ENCODE results near the gene COPG2. TPM values are rescaled to one million over a fixed set of nuclear protein-coding genes. Genes with fewer than 3 reads are reported as not detected.

The COPG2 gene
- total RNA-seq, 1 experiment from 2014 or later = 26.0 TPM

DNA sequence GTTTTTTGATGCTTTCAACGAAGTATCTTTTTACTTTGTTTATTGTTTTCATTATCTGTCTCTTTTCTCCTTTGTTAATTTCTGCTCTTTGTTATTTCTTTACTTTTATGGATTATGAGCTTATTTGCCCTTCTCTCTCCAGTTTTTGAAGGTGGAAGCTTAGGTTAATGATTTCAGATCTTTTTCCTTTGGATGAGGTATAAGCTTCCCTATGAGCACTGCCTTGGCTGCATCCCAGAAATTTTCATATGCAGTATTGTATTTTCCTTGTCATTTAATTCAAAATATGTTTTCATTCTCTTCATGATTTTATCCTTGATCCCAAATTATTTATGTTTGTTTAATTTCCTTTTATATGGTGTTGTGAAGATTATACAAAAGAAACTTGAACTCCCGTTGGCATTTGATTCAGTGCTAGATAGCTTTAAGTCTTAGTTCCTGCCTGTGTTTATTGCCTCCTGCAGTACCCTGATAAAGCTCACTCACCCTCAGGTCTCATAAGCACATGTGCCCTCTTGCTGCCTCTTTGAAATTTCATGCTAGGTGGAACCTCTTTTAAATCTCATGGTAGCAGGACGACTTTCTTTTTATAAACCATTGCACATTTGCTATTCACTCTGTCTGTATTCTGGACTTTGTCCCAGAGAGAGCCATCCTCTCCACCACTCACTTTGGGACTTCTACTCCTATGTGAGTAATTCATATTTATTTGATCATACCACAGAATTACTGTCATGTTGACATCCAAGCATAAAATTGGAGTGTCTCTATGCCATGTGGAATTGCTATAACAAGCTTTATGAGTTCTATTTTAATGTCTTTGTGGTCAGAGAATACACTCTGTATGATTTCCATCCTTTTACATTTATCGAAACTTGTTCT lies 204.8 kb downstream of the COPG2 start:
- TF ChIP-seq, protein P1, sequence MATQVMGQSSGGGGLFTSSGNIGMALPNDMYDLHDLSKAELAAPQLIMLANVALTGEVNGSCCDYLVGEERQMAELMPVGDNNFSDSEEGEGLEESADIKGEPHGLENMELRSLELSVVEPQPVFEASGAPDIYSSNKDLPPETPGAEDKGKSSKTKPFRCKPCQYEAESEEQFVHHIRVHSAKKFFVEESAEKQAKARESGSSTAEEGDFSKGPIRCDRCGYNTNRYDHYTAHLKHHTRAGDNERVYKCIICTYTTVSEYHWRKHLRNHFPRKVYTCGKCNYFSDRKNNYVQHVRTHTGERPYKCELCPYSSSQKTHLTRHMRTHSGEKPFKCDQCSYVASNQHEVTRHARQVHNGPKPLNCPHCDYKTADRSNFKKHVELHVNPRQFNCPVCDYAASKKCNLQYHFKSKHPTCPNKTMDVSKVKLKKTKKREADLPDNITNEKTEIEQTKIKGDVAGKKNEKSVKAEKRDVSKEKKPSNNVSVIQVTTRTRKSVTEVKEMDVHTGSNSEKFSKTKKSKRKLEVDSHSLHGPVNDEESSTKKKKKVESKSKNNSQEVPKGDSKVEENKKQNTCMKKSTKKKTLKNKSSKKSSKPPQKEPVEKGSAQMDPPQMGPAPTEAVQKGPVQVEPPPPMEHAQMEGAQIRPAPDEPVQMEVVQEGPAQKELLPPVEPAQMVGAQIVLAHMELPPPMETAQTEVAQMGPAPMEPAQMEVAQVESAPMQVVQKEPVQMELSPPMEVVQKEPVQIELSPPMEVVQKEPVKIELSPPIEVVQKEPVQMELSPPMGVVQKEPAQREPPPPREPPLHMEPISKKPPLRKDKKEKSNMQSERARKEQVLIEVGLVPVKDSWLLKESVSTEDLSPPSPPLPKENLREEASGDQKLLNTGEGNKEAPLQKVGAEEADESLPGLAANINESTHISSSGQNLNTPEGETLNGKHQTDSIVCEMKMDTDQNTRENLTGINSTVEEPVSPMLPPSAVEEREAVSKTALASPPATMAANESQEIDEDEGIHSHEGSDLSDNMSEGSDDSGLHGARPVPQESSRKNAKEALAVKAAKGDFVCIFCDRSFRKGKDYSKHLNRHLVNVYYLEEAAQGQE (IDR thresholded peaks at IDR 0.05; ENCODE audit: insufficient read depth in 1 of 2, low read depth in 2 of 2, low read length in 1 of 2) = no peak
- TF ChIP-seq POLR2AphosphoS5 (IDR thresholded peaks at IDR 0.05; ENCODE audit: low read depth, low read length) (no peak), SIN3A (IDR thresholded peaks at IDR 0.05; ENCODE audit: borderline replicate concordance, insufficient read depth, low read depth, low read length) (no peak), CTCF (IDR thresholded peaks at IDR 0.05) (no peak), TCF7L2 (IDR thresholded peaks at IDR 0.05; ENCODE audit: low read depth, low read length) (no peak)
- in situ Hi-C loops (cut with HindIII; ENCODE audit: low pct_unique_long_range_greater_than_20kb, low sequenced_read_pairs) = no loop called here

DNA sequence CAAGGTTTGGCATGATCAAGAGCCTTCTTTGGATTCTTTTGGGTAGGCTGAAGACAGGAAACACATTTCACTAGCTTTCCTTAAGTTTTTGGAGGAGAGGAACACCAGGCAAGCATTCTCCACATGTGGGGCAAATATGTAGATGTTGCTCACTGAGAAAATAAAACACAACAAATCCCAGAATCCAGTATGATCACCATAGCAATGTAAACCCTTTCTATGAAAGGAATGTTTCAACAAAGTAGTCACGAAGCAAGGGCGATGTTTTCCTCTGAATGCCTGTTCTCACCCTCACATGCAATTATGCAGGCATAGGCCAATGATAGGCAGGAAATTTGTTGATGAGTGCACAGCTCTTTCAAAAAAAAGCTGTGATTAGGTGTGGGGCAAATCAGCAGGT lies 207.3 kb downstream of the COPG2 start:
- BruUV-seq (replicated peaks) = no TSS peak
- POLR2A ChIA-PET = interaction anchor here (0.6 kb wide), 1 partner anchor 203 kb away, joined by 3 read pairs; no protein-coding TSS in a partner anchor

More for the DNA sequence above, 204.8 kb downstream of the COPG2 start:
- POLR2A ChIA-PET = interaction anchor here (0.6 kb wide), 1 partner anchor 85 kb away, joined by 6 read pairs; no protein-coding TSS in a partner anchor
- BruUV-seq (replicated peaks) = no TSS peak
- Histone ChIP-seq H3K4me1 (ENCODE audit: control insufficient read depth, insufficient read depth, low read length) (no peaks in the 10 kb centered on the region), H3K9me3 (ENCODE audit: control insufficient read depth, insufficient read depth, low read depth, low read length) (no peaks in the 10 kb centered on the region), H3K27ac (ENCODE audit: low read length) (no peak overlapping the region), H3K36me3 (ENCODE audit: control insufficient read depth, insufficient read depth, low read length) (no peaks in the 10 kb centered on the region), H3K27me3 (ENCODE audit: control insufficient read depth, insufficient read depth, low read length) (no peaks in the 10 kb centered on the region; the same call in 1 of the 2 replicates), H3K4me3 (ENCODE audit: low read depth in 2 of 2, low read length in 2 of 2) (no peak overlapping the region)
- ATAC-seq = no peak
- intact Hi-C loops (cut with micrococcal nuclease; ENCODE audit: unreplicated experiment) = no loop called here
- CTCF ChIA-PET = no interaction called here
- DNase-seq (ENCODE audit: low read depth, low spot score) = no peak

More for the DNA sequence above, 207.3 kb downstream of the COPG2 start:
- DNase-seq (ENCODE audit: low read depth, low spot score) = no peak
- Histone ChIP-seq H3K27ac (ENCODE audit: low read length) (no peak overlapping the region), H3K9me3 (ENCODE audit: control insufficient read depth, insufficient read depth, low read depth, low read length) (no peaks in the 10 kb centered on the region), H3K4me3 (ENCODE audit: low read depth in 2 of 2, low read length in 2 of 2) (no peak overlapping the region), H3K36me3 (ENCODE audit: control insufficient read depth, insufficient read depth, low read length) (no peaks in the 10 kb centered on the region), H3K4me1 (ENCODE audit: control insufficient read depth, insufficient read depth, low read length) (no peaks in the 10 kb centered on the region), H3K27me3 (ENCODE audit: control insufficient read depth, insufficient read depth, low read length) (no peaks in the 10 kb centered on the region; the same call in 1 of the 2 replicates)
- intact Hi-C loops (cut with micrococcal nuclease; ENCODE audit: unreplicated experiment) (no loop called here), in situ Hi-C loops (cut with HindIII; ENCODE audit: low pct_unique_long_range_greater_than_20kb, low sequenced_read_pairs) (no loop called here)
- TF ChIP-seq TCF7L2 (IDR thresholded peaks at IDR 0.05; ENCODE audit: low read depth, low read length) = no peak
- no peak for TF ChIP-seq SIN3A (IDR thresholded peaks at IDR 0.05; ENCODE audit: borderline replicate concordance, insufficient read depth, low read depth, low read length)
- TF ChIP-seq CTCF (IDR thresholded peaks at IDR 0.05) = no peak
- TF ChIP-seq, protein P1 (IDR thresholded peaks at IDR 0.05; ENCODE audit: insufficient read depth in 1 of 2, low read depth in 2 of 2, low read length in 1 of 2) = no peak
- no peak for TF ChIP-seq POLR2AphosphoS5 (IDR thresholded peaks at IDR 0.05; ENCODE audit: low read depth, low read length)
- ATAC-seq = no peak
- CTCF ChIA-PET = no interaction called here

Measured in Panc1 (cell line).